PFSK-1 (cell line): ENCODE measurements around the gene GP1BB.

Experiments
- FOXP2 ChIP-seq: optimal IDR thresholded peaks from 2 replicates; pipeline ENCODE3; 2011; ENCODE audit warnings: borderline replicate concordance, control low read depth, inconsistent platforms; ENCODE audit not compliant: insufficient read depth; ENCODE audit errors: extremely low read length, extremely low read depth
- POLR2AphosphoS5 ChIP-seq: IDR thresholded peaks from 2 replicates; pipeline ENCODE4 v1.6.1; 2012; ENCODE audit warnings: low read depth, mild to moderate bottlenecking, control low read depth, low read length, moderate library complexity
- REST ChIP-seq, 2 experiments: IDR thresholded peaks; 2 replicates each; pipeline versions ENCODE4 v1.6.1 to v1.8.0; 2011 to 2012; ENCODE audit warnings: low read depth in 2 of 2, low read length in 2 of 2, control low read depth in 1 of 2, inconsistent platforms in 1 of 2, mild to moderate bottlenecking in 1 of 2, moderate library complexity in 1 of 2; ENCODE audit not compliant: insufficient read depth in 1 of 2
- SIN3A ChIP-seq: IDR thresholded peaks from 2 replicates; pipeline ENCODE4 v1.6.1; 2012; ENCODE audit warnings: mild to moderate bottlenecking, low read length, moderate library complexity, borderline replicate concordance; ENCODE audit not compliant: insufficient read depth
- TAF1 ChIP-seq: IDR thresholded peaks from 2 replicates; pipeline ENCODE4 v1.6.1; 2012; ENCODE audit warnings: low read length, control low read depth, borderline replicate concordance; ENCODE audit not compliant: insufficient read depth

Gene GP1BB

GRCh38 chr22:19706661-19707151 lies 16.6 kb upstream of the GP1BB start:
- TF ChIP-seq FOXP2 (no peak), SIN3A (no peak), REST (IDR thresholded peaks at IDR 0.05; ENCODE audit: insufficient read depth in 1 of 2, low read depth in 2 of 2, low read length in 2 of 2) (no peak), POLR2AphosphoS5 (no peak), TAF1 (no peak)

- no peak for TF ChIP-seq TAF1
- no peak for TF ChIP-seq POLR2AphosphoS5
- TF ChIP-seq FOXP2: no peak
- no peak for TF ChIP-seq SIN3A
- no peak for TF ChIP-seq REST (IDR thresholded peaks at IDR 0.05; ENCODE audit: insufficient read depth in 1 of 2, low read depth in 2 of 2, low read length in 2 of 2)
Observed at GRCh38 chr22:19707347-19708290, 15.7 kb upstream of the GP1BB start.

- no peak for TF ChIP-seq REST (IDR thresholded peaks at IDR 0.05; ENCODE audit: insufficient read depth in 1 of 2, low read depth in 2 of 2, low read length in 2 of 2)
- TF ChIP-seq TAF1: no peak
- TF ChIP-seq SIN3A: no peak
- no peak for TF ChIP-seq POLR2AphosphoS5
- no peak for TF ChIP-seq FOXP2
Observed at GRCh38 chr22:19708321-19709011, 14.9 kb upstream of the GP1BB start.

GRCh38 chr22:19709063-19709769 lies 14.1 kb upstream of the GP1BB start:
- TF ChIP-seq REST (IDR thresholded peaks at IDR 0.05; ENCODE audit: insufficient read depth in 1 of 2, low read depth in 2 of 2, low read length in 2 of 2): no peak
- no peak for TF ChIP-seq TAF1
- TF ChIP-seq POLR2AphosphoS5: no peak
- no peak for TF ChIP-seq SIN3A
- TF ChIP-seq FOXP2: no peak
